ENCODE data around the gene S100A4. TPM values are rescaled to one million over a fixed set of nuclear protein-coding genes. Genes with fewer than 3 reads are reported as not detected.
"Not testable (repeated sequence)": the region's sequence is repeated elsewhere in the genome, so short reads cannot be mapped to it uniquely, and the experiment has no call there.

Gene S100A4
- total RNA-seq, 1 donor = 183 TPM

DNA sequence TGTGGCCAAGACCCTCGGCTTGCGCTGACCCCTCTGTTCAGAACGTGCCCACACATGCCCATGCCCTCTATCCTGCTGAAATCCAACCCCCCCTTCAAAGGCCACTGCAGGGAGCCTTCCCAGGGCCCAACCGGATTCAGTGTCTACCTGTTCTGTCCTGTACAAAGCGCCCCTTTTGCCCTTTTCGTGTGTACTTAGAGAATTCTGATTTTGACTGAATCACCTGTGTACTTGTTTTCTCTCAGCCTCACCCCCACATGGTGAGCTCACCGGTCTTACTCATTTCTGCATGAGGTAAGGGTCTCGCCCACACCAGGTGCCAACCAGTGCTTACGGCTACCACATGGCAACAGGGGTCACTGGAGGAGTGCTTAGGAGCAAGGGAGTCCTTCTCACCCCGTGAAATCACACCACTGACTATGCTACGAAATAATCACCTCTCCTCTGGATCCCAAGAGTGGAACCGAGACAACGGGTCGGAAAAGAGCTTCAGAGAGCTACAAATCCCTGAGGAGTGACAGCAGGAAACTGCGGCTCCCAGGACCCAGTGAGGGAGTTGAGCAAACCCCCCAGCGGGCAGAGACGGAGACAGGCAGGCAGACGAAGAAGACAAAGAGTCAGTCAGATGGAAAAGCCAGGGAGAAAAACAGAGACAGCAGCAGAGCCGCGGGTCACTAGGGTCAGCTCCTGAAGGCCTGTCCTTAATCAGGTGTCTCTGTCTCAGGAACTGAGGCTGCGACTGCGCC is 22.2 kb upstream of the S100A4 start:
- no peak for DNase-seq (ENCODE audit: low read depth in 2 of 3, low spot score in 2 of 3)

DNA sequence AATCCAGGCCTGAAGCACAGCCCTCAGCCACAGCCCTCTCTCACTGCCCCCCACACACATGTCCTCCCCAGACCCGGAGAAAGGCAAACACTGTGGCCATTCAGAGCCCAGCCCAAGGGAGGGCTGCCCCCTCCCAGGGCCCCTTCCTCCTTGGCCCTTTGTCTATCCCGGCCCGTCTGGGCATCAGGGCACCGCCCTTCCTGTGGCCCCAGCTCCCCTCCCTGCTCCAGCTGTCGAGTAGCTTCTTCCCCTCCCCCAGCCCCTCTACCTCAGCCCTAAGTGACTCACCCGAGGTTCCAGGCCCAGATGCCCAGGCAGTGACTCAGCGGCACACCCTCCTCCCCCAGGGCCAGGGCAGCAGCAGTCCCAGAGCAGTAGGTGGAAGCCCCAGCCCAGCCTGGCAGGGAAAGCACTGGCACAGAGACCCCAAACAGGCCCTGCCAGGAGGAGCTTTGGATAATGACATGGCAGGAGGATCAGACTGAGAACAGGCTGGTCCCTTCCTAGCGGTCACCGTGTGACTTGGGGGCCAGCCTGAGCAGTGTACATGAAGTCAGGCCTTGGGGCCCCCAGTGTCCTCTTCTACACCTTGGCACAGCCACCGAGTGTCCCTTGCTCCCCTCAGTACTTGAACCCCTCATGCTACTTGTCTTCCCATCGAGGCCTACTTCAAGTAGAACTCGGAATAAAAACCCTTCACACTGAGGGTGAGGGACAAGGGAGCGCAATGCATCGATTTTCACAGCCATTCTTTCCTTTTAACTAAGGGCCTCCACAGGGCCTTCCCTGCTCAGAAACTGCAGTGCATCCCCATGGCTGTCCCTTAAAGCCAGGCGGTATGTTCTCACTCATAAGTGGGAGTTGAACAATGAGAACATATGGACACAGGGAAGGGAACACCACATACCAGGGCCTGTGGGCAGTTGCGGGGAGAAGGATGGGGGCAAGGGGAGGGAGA is 21.1 kb upstream of the S100A4 start:
- DNase-seq (ENCODE audit: low read depth in 2 of 3, low spot score in 2 of 3) = peak in 2 of 3 donors; percentile 96 to 97

DNA sequence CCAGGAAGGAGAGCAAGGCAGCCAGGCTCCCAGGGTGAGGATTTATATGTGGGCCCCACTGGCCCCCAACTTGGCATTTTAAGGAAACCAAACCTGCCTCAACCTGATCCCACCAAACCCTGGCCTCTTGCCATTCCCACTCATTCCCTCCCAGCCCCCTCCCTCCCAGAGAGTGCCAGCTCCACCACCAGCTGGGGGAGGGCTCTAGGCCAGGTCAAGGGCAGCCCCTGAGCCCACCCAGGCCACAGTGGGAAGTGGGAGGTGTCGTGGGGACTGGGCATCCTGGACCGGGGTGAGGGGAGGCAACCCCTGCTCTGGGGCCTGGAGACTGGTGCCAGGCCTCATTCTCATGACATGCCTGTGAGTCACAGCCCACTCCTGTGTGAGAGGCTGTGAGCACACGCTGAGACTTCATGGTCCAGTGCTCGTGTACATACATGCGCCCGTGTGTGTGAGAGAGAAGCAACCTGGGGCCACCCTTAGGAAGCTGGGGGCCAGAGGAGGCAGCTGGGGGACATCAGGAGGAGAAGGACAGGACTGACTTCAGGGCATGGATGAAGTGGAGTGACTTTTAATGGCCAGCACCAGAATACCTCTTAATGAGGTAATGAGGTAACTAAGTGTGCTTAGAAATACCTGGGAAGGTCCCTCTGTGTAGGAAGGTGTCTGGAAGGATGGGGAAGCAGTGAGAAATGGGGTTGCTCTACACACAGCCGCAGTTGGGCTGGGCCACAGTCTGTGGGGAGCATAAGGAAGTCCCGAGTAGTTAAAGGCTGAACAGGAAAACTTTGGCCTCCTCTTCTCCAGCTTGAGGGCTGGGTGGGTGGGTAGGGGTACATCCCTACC is 20.1 kb upstream of the S100A4 start, which contains the start of gene S100A2:
TSS of gene S100A2 (minus strand) at position 316 of the 846 bp plus-strand sequence. CDS start 1,967 bp downstream, outside the sequence.
- peak in 2 of 3 donors; percentile 47 to 70 for DNase-seq (ENCODE audit: low read depth in 2 of 3, low spot score in 2 of 3)

DNA sequence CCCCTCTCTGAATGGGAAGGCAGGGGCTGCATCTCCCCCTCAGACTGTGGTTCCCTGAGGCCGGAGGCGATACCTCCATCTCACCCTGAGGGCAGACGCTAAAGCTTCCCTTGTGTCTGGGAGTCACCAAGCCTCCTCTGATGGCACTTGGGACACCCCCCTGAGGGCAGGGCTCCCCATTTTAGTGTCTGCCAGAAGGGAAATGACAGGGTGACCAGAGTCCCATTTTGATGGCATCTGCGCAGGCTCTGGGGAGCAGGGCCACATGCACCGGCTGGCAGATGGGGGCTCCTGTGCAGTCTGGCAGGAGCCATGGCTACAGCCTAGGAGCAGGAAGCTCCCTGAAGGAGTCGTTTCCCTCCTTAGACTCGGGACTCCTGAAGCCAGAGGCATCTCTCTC is 18.4 kb upstream of the S100A4 start:
- DNase-seq (ENCODE audit: low read depth in 2 of 3, low spot score in 2 of 3) = no peak

DNA sequence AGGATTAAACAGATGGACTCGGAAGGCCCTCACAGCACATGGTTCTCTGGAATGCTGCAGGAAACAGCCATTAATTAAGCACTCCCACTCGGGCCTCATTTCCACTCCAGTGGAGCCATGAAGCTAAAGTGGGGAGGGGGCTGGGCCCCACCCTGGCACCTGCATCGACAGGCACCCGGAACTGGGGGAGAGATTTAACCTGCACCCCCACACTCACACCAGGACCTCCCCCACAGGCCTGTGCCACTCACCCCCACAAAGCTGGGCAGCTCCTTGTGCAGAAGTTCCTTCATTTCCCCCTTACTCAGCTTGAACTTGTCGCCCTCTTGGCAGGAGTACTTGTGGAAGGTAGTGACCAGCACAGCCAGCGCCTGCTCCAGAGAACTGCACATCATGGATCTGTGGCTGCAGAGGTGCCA is 17.9 kb upstream of the S100A4 start:
- DNase-seq (ENCODE audit: low read depth in 2 of 3, low spot score in 2 of 3) = no peak

DNA sequence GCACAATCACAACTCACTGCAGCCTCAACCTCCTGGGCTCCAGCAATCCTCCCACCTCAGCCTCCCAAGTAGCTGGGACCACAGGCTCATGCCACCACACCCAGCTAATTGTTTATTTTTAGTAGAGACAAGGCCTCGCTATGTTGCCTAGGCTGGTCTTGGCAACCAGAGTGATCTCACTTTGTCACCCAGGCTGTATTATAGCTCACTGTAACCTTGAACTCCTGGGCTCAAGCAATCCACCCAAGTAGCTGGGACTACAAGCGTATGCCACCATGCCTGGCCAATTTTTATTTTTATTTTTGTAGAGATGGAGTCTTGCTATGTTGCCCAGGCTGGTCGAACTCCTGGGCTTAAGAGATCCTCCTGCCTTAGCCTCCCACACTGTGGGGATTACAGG is 16.4 kb upstream of the S100A4 start:
- DNase-seq (ENCODE audit: low read depth in 2 of 3, low spot score in 2 of 3) = not testable (repeated sequence)

DNA sequence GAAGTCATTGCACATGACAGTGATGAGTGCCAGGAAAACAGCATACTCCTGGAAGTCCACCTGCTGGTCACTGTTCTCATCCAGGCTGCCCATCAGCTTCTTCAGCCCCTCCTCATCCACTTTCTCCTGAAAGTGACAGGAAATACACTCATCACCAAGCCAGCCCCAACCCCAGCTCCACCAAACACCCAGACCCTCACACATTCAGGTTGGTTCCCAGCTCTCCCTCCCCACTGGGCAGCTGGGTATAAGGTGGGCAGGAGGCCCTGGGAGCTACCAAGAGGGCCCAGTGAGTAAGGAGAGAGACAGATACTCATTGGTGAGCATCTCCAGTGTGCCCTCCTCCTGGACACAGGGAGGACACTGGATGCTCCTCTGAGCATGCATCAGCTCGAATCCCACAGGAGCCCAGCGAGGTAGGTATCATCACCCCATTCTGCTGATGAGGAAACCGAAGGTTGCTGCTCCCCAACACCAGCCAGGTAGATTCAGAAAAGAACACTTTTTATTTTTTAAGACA is 15.9 kb upstream of the S100A4 start:
- no peak for DNase-seq (ENCODE audit: low read depth in 2 of 3, low spot score in 2 of 3)

DNA sequence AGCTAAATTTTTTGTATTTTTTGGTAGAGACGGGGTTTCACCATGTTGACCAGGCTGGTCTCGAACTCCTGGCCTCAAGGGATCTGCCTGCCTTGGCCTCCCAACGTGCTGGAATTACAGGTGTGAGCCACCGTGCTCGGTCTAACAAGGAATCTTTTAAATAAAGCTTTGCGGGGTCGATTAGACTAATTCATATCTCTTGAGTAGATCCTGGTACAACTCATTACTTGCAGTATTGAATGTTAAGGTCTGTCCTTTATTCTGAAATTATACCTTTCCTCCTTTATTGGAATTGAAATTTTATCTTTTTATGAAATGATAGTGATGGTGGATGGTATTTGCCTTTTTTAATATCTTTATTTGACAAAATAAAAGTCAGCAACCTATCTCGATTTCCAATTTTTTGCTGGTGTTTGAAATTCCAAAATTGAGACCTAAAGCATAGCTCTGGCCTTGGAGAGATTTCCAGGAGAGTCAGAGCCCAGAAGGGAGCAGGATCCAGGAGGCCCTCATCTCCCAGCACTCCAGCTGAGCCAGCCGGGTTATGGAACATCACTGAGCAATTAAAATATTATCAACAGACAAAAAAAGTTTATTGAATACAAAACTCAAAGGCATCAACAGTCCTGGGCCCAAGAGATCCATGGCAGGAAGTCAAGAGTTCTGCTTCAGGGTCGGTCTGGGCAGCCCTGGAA is 15.3 kb upstream of the S100A4 start:
- DNase-seq (ENCODE audit: low read depth in 2 of 3, low spot score in 2 of 3) = no peak

DNA sequence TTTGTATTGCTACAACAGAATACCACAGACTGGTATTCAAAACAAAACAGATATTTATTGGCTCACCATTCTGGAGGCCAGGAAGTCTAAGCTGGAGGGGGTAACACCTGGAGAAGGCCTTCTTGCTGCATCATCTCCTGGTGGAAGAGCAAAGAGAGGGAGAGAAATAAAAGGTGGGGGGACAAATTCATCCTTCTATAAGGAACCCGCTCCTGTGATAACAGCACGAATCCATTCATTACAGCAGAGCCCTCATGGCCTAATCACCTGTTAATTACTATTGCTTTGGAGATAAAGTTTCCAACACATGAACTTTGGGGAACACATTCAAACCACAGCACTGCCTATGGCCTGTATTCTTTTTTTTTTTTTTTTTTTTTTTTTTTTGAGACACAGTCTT is 14.6 kb upstream of the S100A4 start:
- no peak for DNase-seq (ENCODE audit: low read depth in 2 of 3, low spot score in 2 of 3)

DNA sequence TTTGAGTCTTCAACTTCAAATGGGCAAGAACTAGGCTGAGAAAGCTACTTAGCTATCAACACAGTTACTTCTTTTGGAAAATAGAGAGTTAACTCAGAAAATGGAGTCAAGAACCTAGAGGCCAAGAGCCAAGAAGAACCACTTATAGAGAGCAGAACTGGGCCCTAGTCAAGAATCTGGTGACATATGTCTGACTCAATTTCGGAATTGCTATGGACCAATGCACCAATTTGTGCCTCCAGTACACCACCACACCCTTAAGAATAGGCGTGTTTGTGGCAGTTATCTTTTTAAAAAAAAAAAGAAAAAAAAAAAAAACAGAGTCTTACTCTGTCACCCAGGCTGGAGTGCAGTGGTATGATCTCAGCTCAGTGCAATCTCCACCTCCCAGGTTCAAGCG is 12.3 kb upstream of the S100A4 start:
- no peak for DNase-seq (ENCODE audit: low read depth in 2 of 3, low spot score in 2 of 3)

DNA sequence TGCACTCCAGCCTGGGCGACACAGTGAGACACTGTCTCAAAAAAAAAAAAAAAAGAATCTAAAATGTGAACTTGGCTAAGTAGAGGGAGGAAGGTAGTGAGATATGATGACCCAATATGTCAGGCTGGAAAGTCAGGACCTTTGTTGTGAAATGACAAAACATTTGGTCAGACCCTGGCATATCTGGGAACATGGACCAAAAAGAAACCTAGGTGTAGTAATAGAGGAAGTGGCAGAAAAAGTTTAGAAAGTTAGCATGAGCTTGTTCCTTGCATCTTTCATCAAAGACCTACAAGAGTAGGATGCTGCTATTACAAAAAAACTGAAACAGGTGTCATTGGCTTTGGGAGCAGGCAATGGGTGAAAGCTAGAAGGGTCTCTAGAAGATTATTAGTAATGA is 10.7 kb upstream of the S100A4 start:
- no peak for DNase-seq (ENCODE audit: low read depth in 2 of 3, low spot score in 2 of 3)

DNA sequence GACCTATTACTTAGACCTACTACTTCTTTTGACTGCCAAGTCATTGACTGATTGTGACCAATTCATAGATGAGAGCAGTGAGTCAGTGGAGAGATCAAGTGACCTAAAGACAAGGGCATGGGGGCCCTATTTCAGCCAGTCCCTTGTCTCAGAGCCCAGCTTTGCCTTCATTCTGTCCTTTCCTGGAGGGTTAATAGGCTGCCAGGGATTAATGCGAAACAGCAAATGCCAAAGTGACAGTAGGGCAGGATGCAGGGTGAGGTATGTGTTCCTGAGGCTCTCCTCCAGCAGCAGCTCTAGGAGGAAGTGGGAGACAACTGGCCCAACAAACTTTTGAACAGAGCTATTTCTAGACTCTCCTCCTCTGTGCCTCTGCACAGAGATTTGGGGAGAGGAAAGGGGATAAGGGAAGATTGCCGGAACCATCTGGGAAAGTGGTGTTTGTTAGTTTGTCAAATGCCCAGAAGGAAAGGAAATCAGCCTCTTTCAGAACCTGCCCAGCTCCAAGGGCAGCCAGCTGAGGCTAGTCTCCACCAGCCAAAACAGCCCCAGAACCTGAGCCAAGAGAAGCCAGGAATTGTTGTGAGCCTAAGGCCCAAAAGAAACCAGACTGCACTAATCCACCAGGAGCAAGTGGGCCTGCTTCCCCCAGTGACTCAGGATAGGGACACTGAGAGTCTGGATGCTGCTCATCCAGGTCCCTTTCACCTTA is 8.4 kb upstream of the S100A4 start:
- no peak for DNase-seq (ENCODE audit: low read depth in 2 of 3, low spot score in 2 of 3)

DNA sequence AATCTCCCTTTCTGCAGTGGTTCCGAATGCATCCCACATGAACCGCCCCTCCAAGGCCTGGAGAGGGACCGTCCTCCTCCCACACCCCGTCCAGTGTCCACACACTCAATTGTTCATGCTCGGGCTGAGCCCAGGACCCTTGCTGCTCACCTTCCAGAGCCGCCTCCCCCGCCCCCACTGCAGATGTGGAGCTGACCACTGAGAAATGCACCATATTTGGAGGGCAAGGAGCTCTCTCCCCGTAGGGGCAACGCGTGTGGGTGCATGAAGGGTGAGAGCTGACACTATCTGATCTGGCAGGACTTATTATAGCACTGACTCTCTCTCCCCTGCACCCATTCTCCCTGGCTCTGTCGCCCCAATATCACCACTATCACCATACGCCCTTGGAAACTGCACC is 7.5 kb upstream of the S100A4 start:
- no peak for DNase-seq (ENCODE audit: low read depth in 2 of 3, low spot score in 2 of 3)

DNA sequence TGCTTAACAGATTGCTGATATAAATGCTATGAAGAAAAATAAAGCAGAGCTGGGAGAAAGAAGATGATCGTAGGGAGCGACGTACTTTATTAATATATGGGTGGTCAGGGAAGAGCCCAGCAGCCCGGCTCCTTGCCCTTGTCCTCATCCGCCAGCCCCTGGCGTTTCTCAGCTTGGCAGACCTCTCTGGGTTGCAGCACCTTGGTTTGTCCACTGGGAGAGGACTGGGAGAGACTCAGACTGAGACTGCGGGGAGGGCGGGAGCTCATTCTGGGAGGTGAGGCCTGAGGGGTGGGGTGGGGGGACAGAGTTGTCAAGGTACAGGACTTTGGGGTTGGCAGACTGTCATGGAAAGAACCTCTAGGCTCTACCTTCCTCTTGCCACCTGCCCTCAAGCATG is 6.7 kb upstream of the S100A4 start:
- DNase-seq (ENCODE audit: low read depth in 2 of 3, low spot score in 2 of 3) = no peak

DNA sequence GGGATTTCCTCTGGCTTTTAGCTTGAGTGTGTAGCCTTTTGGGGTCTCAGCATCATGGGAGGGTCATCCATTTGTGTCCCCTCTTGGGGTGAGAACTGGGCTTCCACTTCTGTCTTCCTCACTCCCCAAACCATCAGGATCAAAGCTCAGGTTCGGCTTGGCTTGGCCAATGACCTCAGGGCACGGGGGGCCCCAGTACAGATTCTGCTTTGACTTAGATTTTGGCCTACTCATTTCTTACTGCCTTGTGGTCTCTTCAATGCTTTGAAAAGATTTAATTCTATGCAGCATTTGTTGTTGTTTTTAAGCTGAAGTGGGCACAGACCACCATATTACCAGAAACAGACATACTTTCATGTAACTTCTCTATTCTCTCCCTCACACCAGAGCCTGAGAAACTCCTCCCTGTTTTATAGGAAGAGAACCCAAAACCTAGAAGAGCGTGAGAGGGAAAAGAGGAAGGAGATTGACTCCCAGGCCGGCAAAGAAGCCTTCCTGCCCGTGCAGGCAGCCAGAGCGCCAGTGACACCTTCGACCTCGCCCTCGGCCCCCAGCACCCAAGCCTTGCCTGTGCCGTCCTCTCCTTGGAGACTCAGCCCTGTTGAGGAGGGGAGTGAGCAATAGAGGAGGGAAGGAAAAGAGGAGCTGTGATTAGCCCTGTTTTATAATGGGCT is 5.4 kb upstream of the S100A4 start:
- DNase-seq (ENCODE audit: low read depth in 2 of 3, low spot score in 2 of 3) = peak in 1 of 3 donors; percentile 27

DNA sequence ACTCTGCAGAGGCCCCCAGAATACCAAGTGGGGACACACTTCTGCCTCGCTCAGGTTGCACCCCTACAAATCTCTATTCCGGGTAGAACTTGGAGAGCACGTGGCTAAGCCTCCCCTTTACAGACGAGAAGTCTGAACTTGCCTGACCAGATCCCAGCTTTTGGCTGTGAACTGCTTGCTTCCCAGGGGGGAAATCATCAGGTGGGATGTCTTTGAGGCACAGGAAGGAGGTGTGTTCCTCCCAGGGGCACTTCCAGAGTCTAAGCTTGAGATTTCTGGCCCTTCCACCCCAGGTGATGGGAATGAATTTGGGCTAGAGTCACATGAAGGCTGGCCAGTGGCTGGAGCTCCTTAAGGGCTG is 4.8 kb upstream of the S100A4 start:
- no peak for DNase-seq (ENCODE audit: low read depth in 2 of 3, low spot score in 2 of 3)

DNA sequence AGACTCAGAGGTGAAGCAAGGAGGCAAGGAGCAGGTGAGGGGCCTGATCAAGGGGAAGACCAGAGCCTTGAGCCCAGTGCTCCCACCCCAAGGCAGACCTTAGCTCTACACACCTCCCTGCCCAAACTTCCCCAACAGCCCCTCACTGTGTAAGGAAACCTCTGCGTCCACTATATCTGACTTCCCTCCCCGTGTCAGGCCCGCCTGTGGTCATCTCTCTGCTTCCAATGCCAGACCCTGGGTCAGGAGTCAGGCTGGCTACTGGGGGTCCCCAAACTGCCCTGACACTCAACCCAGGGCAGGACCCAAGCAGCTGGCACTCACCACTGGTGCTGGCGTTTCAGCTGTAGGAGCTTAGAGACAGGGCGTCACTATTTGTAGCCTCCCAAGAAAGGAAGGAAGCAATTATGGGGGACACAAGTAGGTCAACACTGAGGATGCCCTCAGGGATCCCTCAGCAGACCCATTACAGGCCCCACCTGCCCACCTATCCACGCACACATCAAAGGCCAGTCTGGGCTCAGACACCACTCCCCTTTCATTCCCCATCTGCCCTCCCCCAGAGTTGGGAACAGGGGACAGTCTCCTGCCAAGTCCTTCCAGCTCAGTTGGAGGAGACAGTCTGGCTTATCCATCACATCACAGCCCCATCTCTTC is 4.3 kb upstream of the S100A4 start:
- no peak for DNase-seq (ENCODE audit: low read depth in 2 of 3, low spot score in 2 of 3)

All from hematopoietic multipotent progenitor cell (in vitro differentiated cells).